ENCODE measurements around the gene TIPIN.
"Not testable (repeated sequence)": the region's sequence is repeated elsewhere in the genome, so short reads cannot be mapped to it uniquely, and the experiment has no call there.

Gene TIPIN, protein sequence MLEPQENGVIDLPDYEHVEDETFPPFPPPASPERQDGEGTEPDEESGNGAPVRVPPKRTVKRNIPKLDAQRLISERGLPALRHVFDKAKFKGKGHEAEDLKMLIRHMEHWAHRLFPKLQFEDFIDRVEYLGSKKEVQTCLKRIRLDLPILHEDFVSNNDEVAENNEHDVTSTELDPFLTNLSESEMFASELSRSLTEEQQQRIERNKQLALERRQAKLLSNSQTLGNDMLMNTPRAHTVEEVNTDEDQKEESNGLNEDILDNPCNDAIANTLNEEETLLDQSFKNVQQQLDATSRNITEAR

DNA sequence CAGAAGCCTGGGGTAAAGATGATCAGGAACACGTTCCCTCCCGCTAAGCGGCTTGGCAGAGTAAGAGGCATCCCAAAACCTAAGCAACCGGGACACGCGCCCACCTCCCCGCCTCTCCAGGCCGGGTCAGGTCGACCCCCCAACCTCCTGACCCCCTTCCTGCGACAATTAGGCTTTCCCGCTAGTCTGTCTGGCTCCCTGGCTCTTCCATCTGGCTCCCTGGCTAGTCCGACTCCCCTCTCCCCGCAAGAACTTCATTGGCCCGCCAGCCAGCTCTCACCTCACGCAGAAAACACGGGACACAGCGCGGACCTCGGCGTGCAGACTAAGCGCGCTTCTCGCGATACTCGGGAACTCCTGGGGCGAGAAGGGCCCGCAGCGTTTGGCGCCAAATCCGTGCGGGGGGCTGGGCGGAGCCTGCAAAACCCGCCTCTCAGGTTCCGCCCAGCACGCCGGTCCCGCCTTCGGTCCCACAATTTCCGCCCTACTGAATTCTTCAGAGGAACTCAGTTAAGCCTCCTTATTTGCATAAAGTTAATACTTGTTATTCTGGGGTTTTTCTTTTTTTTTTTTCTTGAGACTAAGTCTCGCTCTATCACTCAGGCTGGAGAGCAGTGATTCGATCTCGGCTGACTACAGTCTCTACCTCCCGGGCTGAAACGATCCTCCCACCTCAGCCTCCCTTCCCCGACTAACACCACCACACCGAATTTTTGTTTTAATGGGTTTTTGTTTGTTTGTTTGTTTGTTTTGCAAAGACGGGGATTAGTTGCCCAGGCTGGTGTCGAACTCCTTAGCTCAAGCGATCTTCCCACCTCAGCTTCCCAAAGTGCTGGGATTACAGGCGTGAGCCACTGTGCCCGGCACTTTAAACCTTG lies at the start of gene TIPIN:
Gene TIPIN, minus strand, starts transcription at position 327 of the 878 bp plus-strand sequence. CDS start 3,738 bp downstream, outside the sequence.
- peak; percentile 87 for DNase-seq

- no peak for DNase-seq
Measured at GRCh38 chr15:66405615-66406014, 49.1 kb upstream of the TIPIN start.

GRCh38 chr15:66405007-66405406 lies 48.5 kb upstream of the TIPIN start:
- DNase-seq = no peak

GRCh38 chr15:66404532-66404931 lies 48.0 kb upstream of the TIPIN start:
- DNase-seq = no peak

DNA sequence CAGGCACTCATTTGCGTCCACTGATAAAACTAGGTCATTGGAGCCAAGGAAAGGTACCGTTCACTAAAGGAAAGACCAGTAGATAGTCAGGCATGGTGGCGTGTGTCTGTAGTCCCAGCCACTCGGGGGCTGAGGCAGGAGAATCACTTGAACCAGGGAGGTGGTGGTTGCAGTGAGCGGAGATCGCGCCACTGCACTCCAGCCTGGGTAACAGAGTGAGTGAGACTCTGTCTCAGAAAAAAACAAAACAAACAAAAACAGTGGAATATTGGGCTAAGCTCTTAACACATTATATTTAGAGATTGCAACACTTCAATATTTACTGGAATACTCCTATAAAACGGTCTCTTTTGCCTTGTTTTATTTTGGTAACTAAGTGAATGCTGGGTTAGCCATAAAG lies 47.6 kb upstream of the TIPIN start:
- no peak for DNase-seq

GRCh38 chr15:66403323-66403722 lies 46.8 kb upstream of the TIPIN start:
- no peak for DNase-seq

DNA sequence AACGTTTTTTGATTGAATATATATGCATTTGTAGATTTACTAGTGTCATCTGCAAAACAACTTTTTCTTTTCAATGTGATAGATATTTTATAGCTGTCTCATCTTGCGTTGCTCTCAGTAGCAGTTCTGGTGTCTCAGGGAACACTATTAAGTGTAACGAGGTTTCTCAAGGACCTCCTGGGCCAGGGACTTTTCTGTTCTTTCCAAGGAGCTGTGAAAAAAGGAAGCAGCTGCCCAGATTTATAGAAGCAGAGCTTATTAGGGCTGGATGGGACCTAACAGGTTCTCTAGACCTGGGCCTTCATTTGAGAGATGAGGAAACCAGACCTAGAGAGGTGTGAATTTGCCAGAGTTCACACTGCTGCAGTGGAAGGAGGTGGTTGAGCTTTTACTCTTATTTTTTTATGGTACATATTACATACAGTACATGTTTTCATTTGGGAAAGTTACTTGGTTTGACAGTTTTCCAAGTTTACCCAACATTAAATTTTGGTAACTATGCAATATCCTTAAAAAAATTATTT lies 46.3 kb upstream of the TIPIN start:
- no peak for DNase-seq

DNA sequence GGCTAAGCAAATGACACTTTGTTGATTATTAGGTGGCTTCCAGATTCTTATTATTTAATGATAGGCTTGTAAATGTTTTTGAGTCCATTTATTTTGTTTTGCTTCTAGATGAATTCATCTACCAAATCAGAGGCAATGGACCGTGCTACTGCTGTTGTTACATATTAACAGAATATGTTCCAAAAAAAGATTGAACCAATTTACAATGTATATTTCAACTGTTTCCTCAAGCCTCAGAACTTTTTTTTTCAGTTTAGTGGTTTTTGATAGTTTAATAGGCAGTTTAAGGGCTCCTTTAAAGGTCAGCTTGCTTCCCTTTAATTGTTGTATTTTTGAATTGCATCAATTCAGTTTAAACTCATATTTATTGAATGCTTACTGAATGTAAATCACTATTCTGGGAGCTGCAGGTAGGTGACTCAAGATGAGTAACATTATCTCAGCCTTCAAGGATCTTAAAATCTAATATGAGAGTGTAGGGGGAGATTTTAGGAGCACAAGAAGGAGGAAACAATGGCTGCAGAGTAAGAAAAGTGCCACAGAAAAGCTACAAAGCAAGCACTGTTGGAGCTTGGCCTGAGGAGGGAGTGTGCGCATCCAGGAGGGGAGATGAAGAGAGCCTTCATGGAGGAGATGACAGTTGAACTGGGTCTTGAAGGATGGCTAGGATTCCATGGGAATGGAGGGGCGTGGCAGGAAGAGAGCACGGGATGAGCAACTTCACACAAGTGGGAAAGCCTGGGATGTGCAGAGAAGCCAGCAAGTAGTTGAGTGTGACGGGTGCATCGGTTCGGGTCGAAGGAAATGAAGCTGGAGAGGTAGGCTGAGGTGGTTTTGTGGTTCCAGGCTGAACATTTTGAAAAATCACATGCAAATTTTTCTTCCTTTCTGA lies 44.9 kb upstream of the TIPIN start:
- no peak for DNase-seq

DNA sequence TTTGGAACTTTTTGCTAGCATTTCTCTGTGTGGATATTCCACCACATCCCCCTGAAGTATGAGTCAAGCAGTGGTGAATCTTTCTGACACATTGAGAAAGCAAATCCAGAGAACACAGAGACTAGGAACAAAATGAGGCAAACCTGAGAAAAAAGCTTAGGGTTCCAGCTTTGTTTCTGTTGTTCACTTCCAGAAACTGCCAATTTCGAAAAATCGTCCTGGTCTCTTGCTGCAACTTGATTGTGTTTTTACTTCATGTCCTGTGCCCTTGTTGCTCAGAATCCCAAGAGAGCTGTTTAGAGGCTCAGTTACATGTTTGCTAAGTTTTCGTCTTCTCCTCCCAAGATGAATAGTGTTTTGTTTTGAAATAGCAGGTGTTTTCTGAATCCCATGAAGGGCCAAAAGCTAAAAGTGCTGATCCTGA lies 43.9 kb upstream of the TIPIN start:
- no peak for DNase-seq

- DNase-seq = no peak
Measured at GRCh38 chr15:66399276-66399675, 42.8 kb upstream of the TIPIN start.

- no peak for DNase-seq
Measured at GRCh38 chr15:66394915-66395314, 38.4 kb upstream of the TIPIN start.

GRCh38 chr15:66394472-66394871 lies 38.0 kb upstream of the TIPIN start:
- DNase-seq = no peak

DNA sequence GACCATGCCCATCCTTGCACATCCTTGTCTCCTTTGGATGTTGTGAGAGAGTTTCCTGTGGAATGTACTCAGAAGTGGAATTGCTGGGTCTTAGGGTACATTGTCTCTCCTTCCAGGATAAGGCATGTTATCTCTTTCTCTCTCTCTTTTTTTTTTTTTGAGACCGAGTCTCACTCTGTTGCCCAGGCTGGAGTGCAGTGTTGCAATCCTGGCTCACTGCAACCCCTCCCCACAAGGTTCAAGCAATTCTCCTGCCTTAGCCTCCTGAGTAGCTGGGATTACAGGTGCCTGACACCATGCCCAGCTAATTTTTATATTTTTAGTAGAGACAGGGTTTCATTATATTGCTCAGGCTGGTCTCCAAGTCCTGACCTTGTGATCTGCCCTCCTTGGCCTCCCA lies 36.6 kb upstream of the TIPIN start:
- not testable (repeated sequence) for DNase-seq

DNA sequence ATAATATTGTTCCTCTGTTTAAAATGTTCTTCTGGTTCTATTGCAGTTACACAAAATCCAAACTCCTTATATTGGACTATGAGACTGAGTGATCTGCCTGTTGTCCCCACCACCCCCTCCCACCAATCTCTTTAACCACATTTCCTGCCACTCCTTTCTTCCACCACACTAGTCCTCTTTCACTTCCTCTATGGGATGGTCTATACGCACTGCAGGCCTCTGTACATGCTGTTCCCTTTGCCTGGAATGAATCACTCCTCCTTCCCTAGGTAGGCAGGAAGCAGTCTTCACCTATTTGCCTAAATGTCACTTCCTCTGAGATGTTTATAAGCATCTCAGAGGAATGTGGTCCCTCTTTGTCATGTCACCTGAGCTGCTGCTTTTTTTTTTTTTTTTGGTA lies 34.2 kb upstream of the TIPIN start:
- no peak for DNase-seq

DNA sequence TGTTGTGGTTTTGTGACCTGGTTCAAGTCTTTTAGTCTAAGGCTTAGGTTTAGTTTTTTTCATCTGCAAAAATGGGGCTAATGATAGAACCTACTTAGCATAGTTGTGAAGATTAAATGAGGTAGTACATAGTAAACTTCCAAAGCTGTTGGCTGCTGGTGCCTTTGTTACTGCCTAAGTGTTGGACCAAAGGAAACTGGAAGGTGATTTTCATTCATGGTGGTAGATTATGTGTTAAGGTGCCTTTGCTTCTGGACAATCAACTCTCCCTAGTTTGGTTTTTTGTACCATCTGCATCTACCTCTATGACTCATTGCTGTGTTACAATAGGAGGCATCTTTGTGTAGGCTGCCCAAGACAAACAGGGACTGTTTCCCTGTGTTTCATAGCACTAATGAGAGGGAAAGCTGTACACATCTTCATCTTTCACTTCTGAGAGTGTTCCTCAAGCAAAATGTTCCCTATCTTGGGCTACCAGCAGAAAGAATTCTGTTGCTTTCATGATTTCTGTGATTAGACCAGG lies 33.4 kb upstream of the TIPIN start:
- DNase-seq = no peak

GRCh38 chr15:66389098-66389858 lies 32.8 kb upstream of the TIPIN start:
- no peak for DNase-seq

- no peak for DNase-seq
Measured at GRCh38 chr15:66388576-66388975, 32.1 kb upstream of the TIPIN start.

- DNase-seq = no peak
Measured at GRCh38 chr15:66388043-66388363, 31.5 kb upstream of the TIPIN start.

DNA sequence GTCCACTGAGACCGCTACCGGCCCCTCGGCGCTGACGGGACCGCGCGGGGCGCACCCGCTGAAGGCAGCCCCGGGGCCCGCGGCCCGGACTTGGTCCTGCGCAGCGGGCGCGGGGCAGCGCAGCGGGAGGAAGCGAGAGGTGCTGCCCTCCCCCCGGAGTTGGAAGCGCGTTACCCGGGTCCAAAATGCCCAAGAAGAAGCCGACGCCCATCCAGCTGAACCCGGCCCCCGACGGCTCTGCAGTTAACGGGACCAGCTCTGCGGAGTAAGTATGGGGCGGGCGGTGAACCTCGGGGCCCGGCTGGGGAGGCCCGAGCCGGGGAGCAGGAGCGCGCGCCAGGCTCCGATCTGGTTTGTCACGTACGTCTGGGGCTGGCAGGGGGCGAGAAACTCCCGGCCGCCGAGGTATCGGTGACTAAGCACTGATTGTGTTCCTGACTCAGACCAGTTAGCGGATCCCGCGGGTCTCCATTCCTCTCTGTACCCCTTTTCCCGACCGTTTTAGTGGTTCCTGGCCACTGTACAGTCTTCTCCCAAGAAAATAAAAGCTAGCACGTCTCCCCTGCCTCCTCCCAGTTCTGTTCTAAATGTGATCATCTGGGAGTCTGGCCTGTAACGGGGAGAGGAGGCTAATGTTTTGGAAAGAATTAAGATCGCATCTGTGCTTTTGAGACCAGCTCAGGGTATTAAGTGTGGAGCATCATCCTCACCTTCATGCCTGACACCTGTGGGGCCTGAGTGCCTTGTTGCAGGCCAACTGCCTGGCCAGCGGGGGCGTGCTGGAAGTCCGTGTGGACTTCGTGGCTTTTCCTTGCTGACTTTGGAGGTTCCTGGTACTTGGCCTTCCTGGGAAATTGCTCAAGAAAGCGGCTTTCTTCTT lies 30.9 kb upstream of the TIPIN start:
- DNase-seq = no peak

DNA sequence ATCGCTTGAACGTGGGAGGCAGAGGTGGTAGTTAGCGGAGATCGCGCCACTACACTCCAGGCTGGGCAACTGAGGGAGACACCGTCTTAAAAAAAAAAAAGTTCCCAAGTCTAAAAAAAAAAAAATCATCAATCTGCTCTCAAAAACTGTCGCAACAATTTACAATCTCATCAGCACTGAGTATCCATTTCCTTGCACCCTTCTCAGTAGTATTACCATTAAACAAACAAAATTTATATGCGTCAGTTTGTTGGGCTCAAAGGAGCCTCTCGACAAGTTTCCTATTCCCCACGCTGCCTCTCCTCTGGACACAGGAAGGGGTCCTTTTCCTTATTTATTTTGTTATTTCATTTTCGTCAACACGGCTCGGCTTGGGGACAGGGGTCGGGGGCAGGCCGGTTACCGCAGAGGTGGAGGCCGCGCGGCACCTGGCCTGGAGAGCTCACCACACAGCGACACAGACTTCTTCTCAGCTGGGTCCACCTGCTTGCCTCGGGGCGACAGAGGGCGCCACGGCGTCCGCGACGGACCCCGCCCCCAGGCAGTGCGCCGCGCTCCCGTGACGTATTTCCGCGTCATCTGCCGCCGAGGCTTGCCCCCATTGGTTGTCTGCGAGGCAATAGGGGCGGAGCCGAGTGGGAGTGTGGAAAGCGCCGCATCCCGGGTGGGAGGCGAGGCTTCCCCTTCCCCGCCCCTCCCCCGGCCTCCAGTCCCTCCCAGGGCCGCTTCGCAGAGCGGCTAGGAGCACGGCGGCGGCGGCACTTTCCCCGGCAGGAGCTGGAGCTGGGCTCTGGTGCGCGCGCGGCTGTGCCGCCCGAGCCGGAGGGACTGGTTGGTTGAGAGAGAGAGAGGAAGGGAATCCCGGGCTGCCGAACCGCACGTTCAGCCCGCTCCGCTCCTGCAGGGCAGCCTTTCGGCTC lies 30.0 kb upstream of the TIPIN start, which contains the start of gene MAP2K1:
Gene MAP2K1, plus strand, starts transcription at position 709 of the 920 bp plus-strand sequence. CDS start 436 bp downstream, outside the sequence.
- DNase-seq = peak; percentile 89

Measured in NCI-H524 treated with DMSO at 0.1 percent for 48 hours (cell line).